ENCODE data around the gene TLCD4. TPM values are rescaled to one million over a fixed set of nuclear protein-coding genes. Genes with fewer than 3 reads are reported as not detected.

The TLCD4 gene
- total and polyA plus RNA-seq, 2 of the 13 experiments (the other 11 are each of a cell fraction or from before 2014, with no cell fraction given): 4.7 to 14.5 TPM

- TF ChIP-seq BATF2 (CRISPR knock-in tag; IDR thresholded peaks at IDR 0.05) (no peak), NBN (conservative IDR thresholded peaks at IDR 0.05) (no peak), PHB2 (IDR thresholded peaks at IDR 0.05; ENCODE audit: partially characterized antibody) (no peak), MAFG (CRISPR knock-in tag; IDR thresholded peaks at IDR 0.05) (no peak), ZNF784 (CRISPR knock-in tag; IDR thresholded peaks at IDR 0.05; ENCODE audit: borderline replicate concordance) (no peak), SATB2 (CRISPR knock-in tag; IDR thresholded peaks at IDR 0.05) (0 out of 2 replicates have a peak, but pooled peaks have one; percentile 53), GZF1 (CRISPR knock-in tag; IDR thresholded peaks at IDR 0.05) (no peak), ZNF558 (CRISPR knock-in tag; IDR thresholded peaks at IDR 0.05; ENCODE audit: borderline replicate concordance) (no peak), ZNF687 (CRISPR knock-in tag; IDR thresholded peaks at IDR 0.05) (no peak), ZNF670 (CRISPR knock-in tag; IDR thresholded peaks at IDR 0.05; ENCODE audit: borderline replicate concordance) (no peak), ZFP37 (CRISPR knock-in tag; IDR thresholded peaks at IDR 0.05; ENCODE audit: borderline replicate concordance) (no peak), ZBTB25 (CRISPR knock-in tag; IDR thresholded peaks at IDR 0.05) (no peak), ZFY (CRISPR knock-in tag; IDR thresholded peaks at IDR 0.05) (0 out of 2 replicates have a peak, but pooled peaks have one; percentile 27), EZH2 (conservative IDR thresholded peaks at IDR 0.05; ENCODE audit: low read depth, low read length) (no peak), SOX6 (IDR thresholded peaks at IDR 0.05) (no peak), SOX6 (CRISPR knock-in tag; IDR thresholded peaks at IDR 0.05) (peak; percentile 82), ZNF34 (CRISPR knock-in tag; IDR thresholded peaks at IDR 0.05; ENCODE audit: borderline replicate concordance) (no peak), MAZ (IDR thresholded peaks at IDR 0.05; ENCODE audit: borderline replicate concordance, low read depth, low read length) (no peak), MAZ (CRISPR knock-in tag; IDR thresholded peaks at IDR 0.05; ENCODE audit: low read depth) (0 out of 2 replicates have a peak, but pooled peaks have one; percentile 11), ZBTB7B (CRISPR knock-in tag; IDR thresholded peaks at IDR 0.05) (no peak), ZNF776 (CRISPR knock-in tag; IDR thresholded peaks at IDR 0.05) (no peak), PAX8 (CRISPR knock-in tag; IDR thresholded peaks at IDR 0.05; ENCODE audit: borderline replicate concordance) (no peak), DNMT3B (CRISPR knock-in tag; conservative IDR thresholded peaks at IDR 0.05) (no peak), ZNF30 (CRISPR knock-in tag; IDR thresholded peaks at IDR 0.05) (no peak), CBX5 (CRISPR knock-in tag; IDR thresholded peaks at IDR 0.05; ENCODE audit: borderline replicate concordance) (no peak), MBD4 (IDR thresholded peaks at IDR 0.05; ENCODE audit: borderline replicate concordance, low read length) (no peak)
Observed at GRCh38 chr1:95068956-95069709, 48.0 kb upstream of the TLCD4 start (continued).
